IPS DF 4.7 (cell line): ENCODE results near the gene SLC12A3.

ENCODE experiments used
- DNase-seq: peaks from one replicate; pipeline ENCODE4 v3.0.0-alpha.2; 2013; ENCODE audit warnings: low spot score; ENCODE audit errors: extremely low read depth

The SLC12A3 gene

GRCh38 chr16:56864960-56865359 lies at the start of gene SLC12A3:
Gene SLC12A3 (plus strand): TSS chr16:56865207. CDS start chr16:56865236, 29 bp downstream.
- DNase-seq, result no peak

GRCh38 chr16:56815721-56816120 lies 49.3 kb upstream of the SLC12A3 start:
- DNase-seq, result no peak

GRCh38 chr16:56817056-56817455 lies 48.0 kb upstream of the SLC12A3 start:
- no peak for DNase-seq

- DNase-seq, result no peak
Observed at GRCh38 chr16:56817938-56818337, 47.1 kb upstream of the SLC12A3 start.

GRCh38 chr16:56823081-56823733 lies 41.8 kb upstream of the SLC12A3 start:
- DNase-seq, result no peak

- no peak for DNase-seq
Observed at GRCh38 chr16:56824331-56824730, 40.7 kb upstream of the SLC12A3 start.

- DNase-seq, result no peak
Observed at GRCh38 chr16:56824804-56825203, 40.2 kb upstream of the SLC12A3 start.

GRCh38 chr16:56825826-56826225 lies 39.2 kb upstream of the SLC12A3 start:
- no peak for DNase-seq

GRCh38 chr16:56828647-56829046 lies 36.4 kb upstream of the SLC12A3 start:
- no peak for DNase-seq

GRCh38 chr16:56830669-56831068 lies 34.3 kb upstream of the SLC12A3 start:
- no peak for DNase-seq

- no peak for DNase-seq
Observed at GRCh38 chr16:56832768-56833167, 32.2 kb upstream of the SLC12A3 start.

GRCh38 chr16:56833243-56833970 lies 31.6 kb upstream of the SLC12A3 start:
- no peak for DNase-seq

GRCh38 chr16:56835320-56835719 lies 29.7 kb upstream of the SLC12A3 start:
- DNase-seq, result no peak

GRCh38 chr16:56836410-56837230 lies 28.4 kb upstream of the SLC12A3 start:
- DNase-seq, result no peak

GRCh38 chr16:56838622-56839337 lies 26.2 kb upstream of the SLC12A3 start:
- DNase-seq, result no peak

GRCh38 chr16:56841233-56841632 lies 23.8 kb upstream of the SLC12A3 start:
- DNase-seq, result no peak

- DNase-seq, result no peak
Observed at GRCh38 chr16:56841659-56842058, 23.3 kb upstream of the SLC12A3 start.

GRCh38 chr16:56842133-56842532 lies 22.9 kb upstream of the SLC12A3 start:
- DNase-seq, result no peak

GRCh38 chr16:56844056-56844455 lies 21.0 kb upstream of the SLC12A3 start:
- DNase-seq, result no peak

- no peak for DNase-seq
Observed at GRCh38 chr16:56847173-56847910, 17.7 kb upstream of the SLC12A3 start.
